ENCODE measurements around the gene ST6GALNAC4.
"Not testable (repeated sequence)": the region's sequence is repeated elsewhere in the genome, so short reads cannot be mapped to it uniquely, and the experiment has no call there.

Gene ST6GALNAC4

GRCh38 chr9:127870153-127870491 is 46.7 kb downstream of the ST6GALNAC4 start:
- DNase-seq (ENCODE audit: low spot score) = not testable (repeated sequence)

- DNase-seq (ENCODE audit: low spot score) = peak; percentile 81
These were observed 47.3 kb downstream of the ST6GALNAC4 start for GRCh38 chr9:127869310-127870152.

GRCh38 chr9:127868278-127868902 is 48.5 kb downstream of the ST6GALNAC4 start:
- no peak for DNase-seq (ENCODE audit: low spot score)

- DNase-seq (ENCODE audit: low spot score) = no peak
These were observed 49.2 kb downstream of the ST6GALNAC4 start for GRCh38 chr9:127867356-127868277.

- DNase-seq (ENCODE audit: low spot score) = no peak
These were observed 50.3 kb downstream of the ST6GALNAC4 start for GRCh38 chr9:127866535-127866934.

- no peak for DNase-seq (ENCODE audit: low spot score)
These were observed 51.0 kb downstream of the ST6GALNAC4 start for GRCh38 chr9:127865645-127866464.

- no peak for DNase-seq (ENCODE audit: low spot score)
These were observed 53.6 kb downstream of the ST6GALNAC4 start for GRCh38 chr9:127863191-127863621.

- DNase-seq (ENCODE audit: low spot score) = no peak
These were observed 54.5 kb downstream of the ST6GALNAC4 start for GRCh38 chr9:127862075-127863011.

- DNase-seq (ENCODE audit: low spot score) = no peak
These were observed 56.1 kb downstream of the ST6GALNAC4 start for GRCh38 chr9:127860779-127861178.

GRCh38 chr9:127860260-127860659 is 56.6 kb downstream of the ST6GALNAC4 start:
- DNase-seq (ENCODE audit: low spot score) = no peak

GRCh38 chr9:127858041-127858512 is 58.8 kb downstream of the ST6GALNAC4 start:
- DNase-seq (ENCODE audit: low spot score) = no peak
